Activated CD4-positive, CD25-positive, alpha-beta regulatory T cell (primary cell): ENCODE results near the gene CALR.
A peak's percentile ranks its signal among the peaks of the same experiment; 100 is the strongest.

Experiments used
- DNase-seq, 4 experiments: peaks; one replicate each; lab custom pipeline; 2025; lab: John Stamatoyannopoulos, UW

CALR gene

DNA sequence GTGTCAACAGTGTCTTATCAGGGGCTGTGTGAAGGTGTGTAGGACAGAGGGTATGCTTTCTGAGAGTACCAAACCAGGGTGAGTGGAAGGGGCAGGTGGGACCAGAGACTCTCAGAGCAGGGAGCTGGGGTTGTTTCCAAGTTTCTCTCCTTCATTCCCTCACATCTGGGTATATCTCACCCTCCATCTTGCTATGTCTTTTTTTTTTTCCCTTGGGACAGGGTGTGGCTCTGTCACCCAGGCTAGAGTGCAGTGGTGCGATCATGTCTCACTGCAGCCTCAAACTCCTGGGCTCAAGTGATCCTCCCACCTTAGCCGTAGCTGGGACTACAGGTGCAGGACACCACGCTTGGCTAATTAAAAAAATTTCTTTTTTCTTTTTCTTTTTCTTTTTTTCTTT is 41.6 kb downstream of the CALR start:
- DNase-seq: no peak

DNA sequence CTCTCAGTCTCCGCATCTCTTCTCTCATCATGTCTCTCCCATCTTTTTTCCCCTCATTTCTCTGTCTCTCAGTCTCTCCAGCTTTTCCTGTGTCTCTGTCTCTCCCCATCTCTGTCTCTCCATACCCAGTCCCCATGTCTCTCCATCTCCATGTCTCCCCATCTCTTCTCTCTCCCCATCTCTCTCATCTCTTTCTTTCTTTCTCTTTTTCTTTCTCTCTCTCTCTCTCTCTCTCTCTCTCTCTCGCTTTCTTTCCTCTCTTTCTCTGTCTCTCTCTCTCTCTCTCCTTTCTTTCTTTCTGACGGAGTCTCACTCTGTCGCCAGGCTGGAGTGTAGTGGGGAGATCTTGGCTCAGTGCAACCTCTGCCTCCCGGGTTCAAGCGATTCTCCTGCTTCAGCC is 44.2 kb downstream of the CALR start:
- no peak for DNase-seq

DNA sequence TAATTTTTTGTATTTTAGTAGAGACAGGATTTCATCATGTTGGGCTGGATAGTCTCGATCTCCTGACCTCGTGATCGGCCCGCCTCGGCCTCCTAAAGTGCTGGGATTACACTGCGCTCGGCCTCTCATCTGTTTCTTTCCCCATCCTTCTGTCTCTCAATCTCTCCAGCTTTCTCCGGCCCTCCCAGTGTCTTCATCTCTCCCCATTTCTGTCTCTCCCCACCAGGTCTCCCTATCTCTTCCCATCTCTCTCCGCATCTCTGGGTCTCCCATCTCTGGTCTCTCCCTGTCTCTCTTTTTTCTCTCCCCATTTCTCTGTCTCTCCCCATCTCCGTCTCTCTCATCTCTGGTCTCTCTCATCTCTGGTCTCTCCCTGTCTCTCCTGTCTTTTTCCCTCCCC is 44.7 kb downstream of the CALR start:
- DNase-seq: no peak

DNA sequence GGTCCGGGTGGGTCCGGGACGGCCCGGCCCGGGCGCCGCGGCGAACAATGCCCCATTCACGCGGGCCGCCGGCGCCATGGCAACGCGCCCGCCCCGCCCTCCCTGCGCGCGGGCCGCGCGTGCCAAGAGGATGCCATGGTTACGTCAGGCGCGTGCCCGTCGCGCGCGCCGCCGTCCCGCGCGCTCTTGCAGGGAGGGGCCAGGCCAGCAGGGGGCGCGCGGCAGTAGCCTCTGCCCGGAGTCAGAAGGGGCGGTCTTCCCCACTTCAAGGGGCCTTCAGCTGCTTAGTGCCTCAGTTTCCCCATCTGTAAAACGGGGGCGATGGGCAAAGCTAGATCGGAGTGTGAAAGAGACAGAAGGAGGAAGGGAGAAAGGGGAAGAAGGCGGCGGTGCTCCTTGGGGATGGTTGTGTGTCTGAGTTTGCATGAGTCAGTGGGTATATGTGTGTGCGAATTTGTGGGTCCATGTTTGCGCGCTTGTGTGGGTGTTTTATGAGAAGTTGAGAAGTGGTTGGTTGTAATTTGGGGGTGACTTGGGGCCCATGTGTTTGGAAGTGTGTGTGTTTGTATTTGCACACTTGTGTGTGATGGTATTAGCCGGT is 45.2 kb downstream of the CALR start:
- DNase-seq: peak; percentile 57 to 68 (median 68)

DNA sequence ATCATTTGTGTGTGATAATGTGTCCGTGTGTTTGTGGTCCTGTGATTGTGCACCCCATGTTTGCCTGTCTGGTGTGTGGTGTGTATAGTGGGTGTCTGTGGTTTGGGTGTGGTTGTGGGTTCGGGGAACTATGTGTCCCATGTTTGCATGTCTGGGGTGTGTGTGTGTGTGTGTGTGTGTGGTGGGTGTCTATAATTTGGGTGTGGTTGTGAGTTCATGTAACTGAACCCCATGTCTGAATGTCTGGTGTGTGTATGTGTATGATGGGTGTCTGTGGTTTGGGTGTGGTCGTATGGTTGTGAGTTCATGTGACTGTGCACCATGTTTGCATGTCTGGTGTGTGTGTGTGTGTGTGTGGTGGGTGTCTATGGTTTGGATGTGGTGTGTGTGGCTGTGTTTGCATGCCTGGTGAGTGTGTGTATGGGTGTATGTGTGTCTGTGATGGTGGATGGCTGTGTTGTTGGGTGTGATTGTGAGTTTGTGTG is 45.8 kb downstream of the CALR start:
- DNase-seq: no peak

DNA sequence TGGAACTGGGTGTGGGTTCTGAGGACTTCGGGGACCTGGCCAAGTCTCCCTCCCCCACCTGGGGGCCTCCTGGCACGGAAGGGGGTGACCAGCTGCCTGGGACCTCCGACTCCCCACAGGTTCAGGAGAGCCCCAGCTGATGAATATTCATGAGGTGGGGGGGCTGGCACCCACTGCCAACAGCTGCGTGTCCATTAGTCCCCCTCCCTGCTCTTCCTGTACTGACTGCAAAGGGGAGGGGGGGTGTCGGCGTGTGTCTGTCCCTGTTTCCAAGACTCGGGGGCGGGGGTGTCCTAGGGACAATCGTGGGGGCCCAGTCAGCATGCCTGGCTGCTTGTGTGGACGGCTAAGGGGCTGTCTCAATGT is 46.3 kb downstream of the CALR start:
- no peak for DNase-seq

DNA sequence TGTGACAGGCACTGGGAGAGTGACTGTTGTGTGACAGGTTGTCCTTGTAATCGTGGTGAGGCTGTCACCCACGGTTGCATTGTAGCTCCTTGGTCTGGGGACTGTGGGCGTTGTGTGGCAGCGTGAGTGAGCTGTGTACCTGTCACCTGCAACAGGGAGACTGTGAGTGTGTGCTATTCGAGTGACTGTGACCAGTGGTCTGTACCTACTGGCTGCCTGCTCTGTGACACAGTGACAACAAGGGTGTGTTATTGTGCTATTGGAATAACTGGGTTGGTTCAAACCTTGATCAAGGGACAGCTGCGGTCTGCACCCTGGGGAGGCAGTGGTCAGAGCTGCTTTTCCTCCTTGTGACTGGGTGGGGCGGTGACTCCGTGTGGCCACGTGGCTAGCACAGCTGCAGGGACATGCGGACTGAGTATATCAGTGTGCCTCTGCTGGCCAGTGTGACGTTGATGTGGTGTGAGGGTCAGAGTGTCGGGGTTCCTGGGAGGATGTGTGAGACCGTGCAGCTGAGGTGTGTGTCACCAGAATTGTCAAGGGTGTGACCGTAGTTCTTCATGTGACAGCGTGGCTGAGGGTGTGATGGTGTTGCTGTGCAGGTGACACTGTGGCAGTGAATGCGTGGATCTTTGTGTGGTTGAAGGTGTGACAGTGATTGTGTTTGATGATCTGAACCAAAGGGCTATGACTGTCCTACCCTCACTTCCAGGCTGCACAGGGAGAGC is 46.8 kb downstream of the CALR start:
- DNase-seq: no peak

DNA sequence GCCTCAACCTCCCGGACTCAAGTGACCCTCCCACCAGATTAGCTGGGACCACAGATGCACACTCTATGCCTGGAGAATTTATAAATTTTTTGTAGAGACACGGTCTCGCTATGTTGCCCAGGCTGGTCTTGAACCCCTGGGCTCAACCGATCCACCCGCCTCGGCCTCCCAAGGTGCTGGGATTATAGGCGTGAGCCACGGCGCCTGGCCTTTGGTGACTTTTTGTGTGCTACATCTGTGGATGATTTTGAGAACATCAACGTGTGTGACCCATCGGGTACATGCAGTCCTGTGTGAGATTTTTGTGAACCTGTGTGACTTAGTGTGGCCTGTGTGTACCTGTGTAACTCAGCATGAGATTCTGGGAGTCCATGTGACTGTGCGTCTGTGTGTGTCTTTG is 48.3 kb downstream of the CALR start:
- DNase-seq: no peak

DNA sequence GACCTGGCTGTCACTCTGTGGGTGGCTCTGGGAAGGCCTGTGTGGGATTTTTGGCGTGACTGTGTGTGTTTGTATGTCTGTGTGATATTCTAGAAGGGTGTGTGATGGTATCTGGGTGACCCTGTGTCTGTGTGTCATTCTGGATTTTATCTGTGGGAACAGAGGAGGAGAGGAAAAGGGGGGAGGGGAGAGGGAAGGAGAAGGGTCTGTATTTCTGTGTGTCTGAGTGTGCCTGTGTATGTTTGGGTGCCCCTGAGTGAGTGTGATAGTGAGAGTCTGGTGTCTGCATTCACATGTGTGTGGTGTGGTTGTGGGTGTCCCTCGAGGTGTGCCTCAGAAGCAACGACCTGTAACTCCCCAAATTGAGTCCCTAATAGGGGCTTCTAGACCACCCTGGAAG is 48.8 kb downstream of the CALR start:
- no peak for DNase-seq

DNA sequence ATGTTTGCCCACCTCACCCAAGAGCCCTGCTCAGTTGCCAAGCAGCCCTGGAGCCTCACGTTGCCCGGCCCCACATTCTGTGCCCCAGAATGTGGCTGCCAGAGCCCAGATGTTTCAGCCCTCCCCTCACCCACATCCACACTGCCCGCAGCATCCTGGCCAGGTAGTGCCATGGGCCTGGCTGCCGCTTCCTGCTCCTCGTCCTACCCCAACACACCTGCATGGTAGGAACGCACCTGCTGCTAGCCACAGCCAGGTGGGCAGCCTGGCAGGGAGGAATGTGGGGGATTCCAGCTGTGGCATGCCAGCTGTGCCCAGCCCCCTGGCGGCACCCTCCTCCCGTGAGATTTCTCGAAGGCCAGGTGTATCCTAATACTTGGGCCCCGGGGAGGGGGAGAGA is 49.4 kb downstream of the CALR start:
- no peak for DNase-seq

DNA sequence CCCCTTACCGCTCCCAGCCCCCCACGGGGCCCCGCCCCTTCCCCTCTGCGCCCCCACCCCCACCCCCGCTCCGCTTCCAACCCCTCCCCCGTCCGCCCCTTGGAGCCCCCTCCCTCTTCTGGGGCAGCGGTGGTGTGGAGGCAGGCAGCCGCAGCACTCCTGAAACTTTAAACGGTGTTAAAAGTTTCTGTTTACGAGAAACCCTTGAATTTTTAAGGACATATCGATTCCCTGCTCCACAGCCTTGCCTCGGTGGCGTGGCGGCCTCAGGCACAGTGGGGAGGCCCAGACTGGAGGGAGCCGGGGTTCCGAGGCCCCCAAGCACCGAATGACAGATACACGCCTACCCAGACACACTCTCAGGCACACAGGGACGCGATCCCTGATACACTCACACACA is 52.0 kb downstream of the CALR start:
- DNase-seq: no peak

DNA sequence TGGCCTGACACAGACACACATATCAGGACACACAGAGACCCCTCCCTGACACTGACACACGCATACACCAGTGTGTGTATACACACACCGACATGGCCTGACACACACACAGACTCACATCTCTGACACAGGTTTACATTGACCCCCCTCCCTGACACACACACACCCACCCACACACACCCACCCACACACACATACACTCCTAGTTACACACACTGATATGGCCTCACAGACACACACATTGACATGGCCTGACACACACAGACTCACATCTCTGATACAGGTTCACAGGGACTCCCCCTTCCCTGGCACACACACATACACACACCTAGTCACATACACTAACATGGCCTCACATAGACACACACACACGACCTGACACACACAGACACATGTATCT is 52.4 kb downstream of the CALR start:
- DNase-seq: no peak

DNA sequence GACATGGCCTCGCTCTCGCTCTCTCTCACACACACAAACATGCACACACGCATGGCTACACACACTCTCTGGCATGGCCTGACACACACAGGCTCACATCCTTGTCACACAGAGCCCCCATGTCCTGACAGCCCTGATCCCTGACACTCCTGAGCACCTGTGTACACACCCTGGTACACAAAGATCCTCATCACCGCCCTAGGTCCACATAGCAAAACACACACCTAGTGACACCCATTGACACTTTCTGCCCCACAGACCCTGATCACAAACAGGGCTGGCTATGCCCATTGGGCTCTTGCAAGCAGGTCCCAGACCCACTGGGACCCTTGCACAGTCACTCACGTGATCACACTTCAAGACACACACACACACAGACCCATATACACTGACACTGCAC is 52.9 kb downstream of the CALR start:
- DNase-seq: no peak

DNA sequence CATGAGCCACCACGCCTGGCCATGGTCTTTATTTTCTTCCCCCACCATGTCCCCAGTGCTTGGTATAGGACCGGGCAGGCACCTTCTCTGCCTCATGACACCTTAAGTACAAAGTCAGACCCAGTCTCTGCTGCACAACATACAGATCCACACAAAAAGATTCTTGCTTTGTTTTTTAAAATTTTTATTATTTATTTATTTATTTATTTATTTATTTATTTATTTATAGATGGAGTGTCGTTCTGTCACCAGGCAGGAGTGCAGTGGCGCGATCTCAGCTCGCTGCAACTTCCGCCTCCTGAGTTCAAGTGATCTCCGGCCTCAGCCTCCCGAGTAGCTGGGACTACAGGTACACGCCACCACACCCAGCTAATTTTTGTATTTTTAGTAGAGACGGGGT is 54.3 kb downstream of the CALR start:
- DNase-seq: no peak

DNA sequence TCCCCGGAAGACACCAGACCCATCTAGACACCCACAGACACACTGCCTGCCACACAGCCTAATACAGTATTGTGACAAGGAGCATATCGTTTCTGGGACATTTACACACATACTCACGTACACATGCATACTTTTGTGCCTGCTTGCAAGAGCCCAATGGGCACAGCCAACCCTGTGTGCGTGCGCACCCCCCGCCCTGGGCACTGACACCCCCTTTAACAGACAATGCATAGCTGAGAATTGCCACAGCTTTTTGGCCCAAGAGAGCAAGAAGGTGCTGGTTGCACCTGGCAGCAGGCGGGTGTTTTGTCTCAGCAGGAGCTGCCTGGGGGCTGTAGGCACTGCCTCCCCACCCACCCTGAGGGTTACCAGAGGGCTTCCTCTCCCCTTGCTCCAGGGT is 55.2 kb downstream of the CALR start:
- DNase-seq: no peak
